Measurements from ENCODE around the gene GTF2IRD1. TPM values are rescaled to one million over a fixed set of nuclear protein-coding genes. Genes with fewer than 3 reads are reported as not detected.

Gene GTF2IRD1
- total and polyA plus RNA-seq, 2 of the 4 experiments (the other 2 are of a cell fraction), result 4.1 to 21.9 TPM

GRCh38 chr7:74515276-74515675, 61.6 kb downstream of the GTF2IRD1 start:
- no peak overlapping the region for H4K91ac ChIP-seq (ENCODE audit: insufficient read depth, low read depth, low read length)
- H3K4me1 ChIP-seq (ENCODE audit: control insufficient read depth, insufficient read depth, low read length), result peaks cover 3% of the 10 kb centered on the region; the same call in 1 of the 2 replicates
- no peak overlapping the region for H2BK20ac ChIP-seq (ENCODE audit: low read depth, low read length)
- H3K36me3 ChIP-seq (ENCODE audit: control insufficient read depth, insufficient read depth, low read length), result peaks cover 60% of the 10 kb centered on the region
- H3K27me3 ChIP-seq (ENCODE audit: control insufficient read depth, insufficient read depth, low read length), result no peaks in the 10 kb centered on the region
- POLR2A ChIA-PET (ENCODE audit: unreplicated experiment), result interaction anchor here (0.6 kb wide), 1 partner anchor 115 kb away, joined by 14 read pairs; no protein-coding TSS in a partner anchor
- H3K9me3 ChIP-seq (ENCODE audit: control insufficient read depth, insufficient read depth, low read length), result no peaks in the 10 kb centered on the region
- no peak overlapping the region for H2AK9ac ChIP-seq (replicated peaks; ENCODE audit: low read depth, low read length, poor library complexity)
- ATAC-seq (ENCODE audit: low read depth) (no peak), DNase-seq (no peak)
- H3K9ac ChIP-seq (ENCODE audit: low read depth, low read length), result no peak overlapping the region
- H3K4me2 ChIP-seq (ENCODE audit: low read depth, low read length), result no peak overlapping the region
- H3K18ac ChIP-seq (ENCODE audit: low read depth, low read length), result no peak overlapping the region
- intact Hi-C loops (cut with micrococcal nuclease) (no loop called here), in situ Hi-C loops (cut with MboI; ENCODE audit: low sequenced_read_pairs) (no loop called here), dilution Hi-C loops (cut with HindIII; ENCODE audit: low sequenced_read_pairs, unreplicated experiment) (no loop called here)
- CTCF ChIA-PET, result no interaction called here
- H2BK15ac ChIP-seq (ENCODE audit: low read depth, low read length), result no peak overlapping the region
- H3K23ac ChIP-seq (ENCODE audit: low read depth, low read length), result no peak overlapping the region
- no peaks in the 10 kb centered on the region; a peak in 2 of 4 replicates for H3K79me1 ChIP-seq (ENCODE audit: low read depth in 1 of 2, low read length in 2 of 2)
- H2BK5ac ChIP-seq (ENCODE audit: low read depth, low read length, poor library complexity, severe bottlenecking), result no peak overlapping the region
- no peak overlapping the region for H2BK120ac ChIP-seq (ENCODE audit: low read depth, low read length)
- H3K14ac ChIP-seq (replicated peaks; ENCODE audit: low read depth, low read length), result no peak overlapping the region
- no peak overlapping the region for H2AK5ac ChIP-seq (ENCODE audit: low read depth, low read length)
- 100% methylated on average over 4 of the region's 15 CpGs; no CpG with 5 or more reads in 1 of the 2 experiments for WGBS, 2 experiments (ENCODE audit: extremely low coverage in 2 of 2, insufficient read length in 1 of 2)
- no peak overlapping the region for H3K56ac ChIP-seq (ENCODE audit: extremely low read depth, insufficient read depth, low read length)
- H4K20me1 ChIP-seq (ENCODE audit: insufficient read depth, low read length), result no peaks in the 10 kb centered on the region; the same call in 1 of the 2 replicates
- no peak overlapping the region for H3K27ac ChIP-seq (ENCODE audit: insufficient read depth, low read length)
- H3K4me3 ChIP-seq (ENCODE audit: insufficient read depth, low read depth, low read length), result no peak overlapping the region
- no peak overlapping the region for H4K5ac ChIP-seq (ENCODE audit: low read depth, low read length)
- BruUV-seq (replicated peaks), result no TSS peak
- H2AFZ ChIP-seq (replicated peaks; ENCODE audit: low read length, poor library complexity), result no peak overlapping the region
- no peak overlapping the region for H3K4ac ChIP-seq (ENCODE audit: low read depth, low read length)
- no peaks in the 10 kb centered on the region; the same call in 1 of the 2 replicates for H3K9me1 ChIP-seq (ENCODE audit: insufficient read depth, low read length)
- TF ChIP-seq, protein P1, sequence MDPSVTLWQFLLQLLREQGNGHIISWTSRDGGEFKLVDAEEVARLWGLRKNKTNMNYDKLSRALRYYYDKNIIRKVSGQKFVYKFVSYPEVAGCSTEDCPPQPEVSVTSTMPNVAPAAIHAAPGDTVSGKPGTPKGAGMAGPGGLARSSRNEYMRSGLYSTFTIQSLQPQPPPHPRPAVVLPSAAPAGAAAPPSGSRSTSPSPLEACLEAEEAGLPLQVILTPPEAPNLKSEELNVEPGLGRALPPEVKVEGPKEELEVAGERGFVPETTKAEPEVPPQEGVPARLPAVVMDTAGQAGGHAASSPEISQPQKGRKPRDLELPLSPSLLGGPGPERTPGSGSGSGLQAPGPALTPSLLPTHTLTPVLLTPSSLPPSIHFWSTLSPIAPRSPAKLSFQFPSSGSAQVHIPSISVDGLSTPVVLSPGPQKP (IDR thresholded peaks at IDR 0.05; ENCODE audit: borderline replicate concordance, low read depth, low read length), result no peak
- TF ChIP-seq CEBPB (IDR thresholded peaks at IDR 0.05; ENCODE audit: low read depth, low read length) (no peak), SMC3 (IDR thresholded peaks at IDR 0.05; ENCODE audit: low read depth, low read length) (no peak), MAFK (IDR thresholded peaks at IDR 0.05; ENCODE audit: low read depth, low read length) (no peak), NFE2L2 (IDR thresholded peaks at IDR 0.05; ENCODE audit: low read depth, low read length) (no peak), FOS (IDR thresholded peaks at IDR 0.05; ENCODE audit: low read depth, low read length) (no peak), BHLHE40 (IDR thresholded peaks at IDR 0.05; ENCODE audit: low read depth, low read length) (no peak), RAD21 (IDR thresholded peaks at IDR 0.05; ENCODE audit: low read length) (no peak), RCOR1 (IDR thresholded peaks at IDR 0.05; ENCODE audit: insufficient replicate concordance, low read length) (no peak)
- TF ChIP-seq, protein P2, sequence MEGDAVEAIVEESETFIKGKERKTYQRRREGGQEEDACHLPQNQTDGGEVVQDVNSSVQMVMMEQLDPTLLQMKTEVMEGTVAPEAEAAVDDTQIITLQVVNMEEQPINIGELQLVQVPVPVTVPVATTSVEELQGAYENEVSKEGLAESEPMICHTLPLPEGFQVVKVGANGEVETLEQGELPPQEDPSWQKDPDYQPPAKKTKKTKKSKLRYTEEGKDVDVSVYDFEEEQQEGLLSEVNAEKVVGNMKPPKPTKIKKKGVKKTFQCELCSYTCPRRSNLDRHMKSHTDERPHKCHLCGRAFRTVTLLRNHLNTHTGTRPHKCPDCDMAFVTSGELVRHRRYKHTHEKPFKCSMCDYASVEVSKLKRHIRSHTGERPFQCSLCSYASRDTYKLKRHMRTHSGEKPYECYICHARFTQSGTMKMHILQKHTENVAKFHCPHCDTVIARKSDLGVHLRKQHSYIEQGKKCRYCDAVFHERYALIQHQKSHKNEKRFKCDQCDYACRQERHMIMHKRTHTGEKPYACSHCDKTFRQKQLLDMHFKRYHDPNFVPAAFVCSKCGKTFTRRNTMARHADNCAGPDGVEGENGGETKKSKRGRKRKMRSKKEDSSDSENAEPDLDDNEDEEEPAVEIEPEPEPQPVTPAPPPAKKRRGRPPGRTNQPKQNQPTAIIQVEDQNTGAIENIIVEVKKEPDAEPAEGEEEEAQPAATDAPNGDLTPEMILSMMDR (conservative IDR thresholded peaks at IDR 0.05; ENCODE audit: low read depth, low read length), result no peak
- no peak overlapping the region for H4K8ac ChIP-seq (ENCODE audit: low read depth in 2 of 2, low read length in 2 of 2)

Data from IMR-90 (cell line).